ENCODE data around the gene LSM5.

LSM5 gene

DNA sequence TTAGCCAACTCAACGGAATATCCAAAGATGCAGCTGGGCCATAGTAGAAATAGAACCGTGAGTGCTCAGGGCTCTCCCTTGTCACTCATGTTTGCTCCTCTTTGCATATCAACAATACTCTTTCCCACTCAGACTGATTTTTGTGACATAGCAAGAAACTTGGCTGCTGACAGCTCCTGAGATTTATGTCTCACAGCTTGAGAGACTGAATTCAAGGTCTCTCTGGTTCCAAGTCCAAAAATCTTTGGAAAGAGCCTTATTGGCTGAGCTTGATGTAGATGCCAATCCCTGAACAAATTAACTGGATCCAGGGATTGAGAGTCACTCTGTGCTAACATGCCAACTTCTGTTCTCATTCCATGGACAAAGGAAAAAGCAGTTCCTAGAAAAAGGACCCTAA, 30.4 kb downstream of the LSM5 start:
- ATAC-seq: no peak

GRCh38 chr7:32458025-32458424, 32.2 kb downstream of the LSM5 start:
- ATAC-seq: no peak

GRCh38 chr7:32453341-32454011, 36.7 kb downstream of the LSM5 start:
- no peak for ATAC-seq

DNA sequence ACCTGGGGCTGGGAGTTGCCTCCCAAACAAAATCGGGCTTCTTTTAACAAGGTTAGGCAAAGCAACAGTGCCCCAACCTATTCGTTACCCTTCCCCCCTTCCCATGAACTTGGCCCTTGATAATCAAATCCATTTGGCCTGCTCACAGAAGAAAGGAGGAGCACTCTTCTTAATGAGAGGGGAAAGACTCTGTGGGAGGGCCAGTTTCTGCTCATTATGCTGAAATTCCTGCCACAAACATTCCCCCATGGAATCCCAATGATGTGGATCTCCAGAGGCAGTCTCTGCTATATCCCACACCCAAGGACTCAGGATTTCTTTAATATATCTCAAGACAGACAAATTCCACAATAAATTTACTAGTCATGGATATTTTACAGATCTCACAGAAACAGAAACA, 43.0 kb downstream of the LSM5 start:
- no peak for ATAC-seq

GRCh38 chr7:32436146-32436928, 53.8 kb downstream of the LSM5 start:
- no peak for ATAC-seq
